Activated CD4-positive, alpha-beta T cell treated with anti-CD3 and anti-CD28 coated beads for 4 hours (primary cell): ENCODE measurements around the gene SH2D7.

Experiments used
- DNase-seq, 2 donors: peaks; one replicate each; pipeline ENCODE4 v3.0.0-alpha.2; 2020

The SH2D7 gene

GRCh38 chr15:78104566-78105475 lies 12.5 kb downstream of the SH2D7 start:
- DNase-seq: no peak

DNA sequence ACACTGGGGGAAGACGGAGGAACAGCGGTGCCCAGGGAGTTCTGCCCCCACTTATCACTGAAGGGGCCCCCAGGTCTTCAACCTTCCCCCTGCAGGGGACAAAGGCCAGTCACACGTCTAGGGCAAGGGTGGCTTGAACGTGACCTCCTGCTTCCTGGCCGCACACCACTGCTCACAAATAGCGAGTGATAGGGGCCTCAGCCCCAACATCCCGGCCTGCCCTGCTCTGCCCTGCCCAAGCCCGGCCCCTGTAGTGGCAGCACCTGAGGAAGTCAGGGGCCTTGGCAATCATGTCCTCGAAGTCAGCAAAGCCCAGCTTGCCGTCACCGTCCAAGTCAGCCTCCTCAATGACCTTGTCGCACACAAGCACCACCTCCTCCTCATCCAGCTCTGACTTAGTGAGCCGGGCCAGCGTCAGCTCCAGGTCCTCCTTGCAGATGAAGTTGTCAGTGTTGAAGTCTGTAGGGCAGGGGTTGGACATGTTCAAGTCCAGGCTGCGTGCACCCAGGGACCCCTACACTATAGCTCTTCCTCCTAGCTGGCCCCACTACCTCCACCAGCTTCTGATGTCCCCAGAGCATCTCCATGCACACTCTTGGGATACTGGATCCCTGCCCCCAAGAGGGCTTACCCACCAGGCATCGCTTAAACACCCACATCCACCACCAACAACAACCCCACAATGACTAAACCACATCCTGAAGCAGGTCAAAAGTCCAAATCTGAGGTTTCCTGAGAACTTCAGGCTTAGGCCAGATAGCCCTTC lies 13.3 kb downstream of the SH2D7 start:
- DNase-seq: no peak

DNA sequence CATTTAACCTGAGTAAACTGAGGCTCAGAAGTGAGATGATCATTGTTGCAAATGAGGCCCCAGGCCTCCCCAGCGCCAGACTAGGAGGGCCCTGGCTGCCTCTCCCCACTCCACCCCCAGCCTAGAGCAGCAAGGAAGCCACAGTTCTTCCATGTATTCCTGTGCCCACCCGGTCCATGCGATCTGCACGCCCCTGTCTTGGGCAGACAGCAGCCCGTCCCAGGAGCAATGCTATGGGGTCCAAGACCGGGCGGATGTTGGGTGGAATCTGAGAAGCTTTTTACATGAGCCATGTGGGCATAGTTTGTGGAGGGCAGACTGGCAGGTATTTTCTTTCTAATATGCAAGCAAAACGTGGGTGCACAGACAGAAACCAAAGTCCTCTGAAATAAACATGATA lies 15.1 kb downstream of the SH2D7 start:
- DNase-seq: no peak

GRCh38 chr15:78108300-78109084 lies 16.1 kb downstream of the SH2D7 start:
- DNase-seq: peak; percentile 86 to 89

- no peak for DNase-seq
These were observed 16.8 kb downstream of the SH2D7 start for GRCh38 chr15:78109156-78109555.

DNA sequence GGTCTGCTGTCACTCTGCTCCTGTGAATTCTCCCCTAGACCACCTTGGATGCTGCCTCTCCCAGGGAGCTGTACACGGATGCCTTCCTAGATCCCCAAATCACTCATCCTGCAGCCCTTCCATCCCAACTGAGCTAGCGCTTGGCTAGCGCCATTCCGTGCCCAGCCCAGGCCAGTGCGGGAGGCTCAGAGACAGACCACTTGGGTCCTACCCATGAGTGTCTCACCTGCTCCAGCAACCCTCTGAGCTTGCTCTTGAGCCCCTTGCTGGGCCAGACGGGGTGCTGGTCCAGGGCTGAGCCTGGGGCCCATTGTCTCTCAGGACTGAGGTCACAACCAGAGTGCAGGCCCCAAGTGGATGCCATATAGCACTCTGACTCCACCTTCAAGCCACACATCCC lies 17.7 kb downstream of the SH2D7 start:
- no peak for DNase-seq

GRCh38 chr15:78110916-78111475 lies 18.6 kb downstream of the SH2D7 start:
- DNase-seq: no peak

DNA sequence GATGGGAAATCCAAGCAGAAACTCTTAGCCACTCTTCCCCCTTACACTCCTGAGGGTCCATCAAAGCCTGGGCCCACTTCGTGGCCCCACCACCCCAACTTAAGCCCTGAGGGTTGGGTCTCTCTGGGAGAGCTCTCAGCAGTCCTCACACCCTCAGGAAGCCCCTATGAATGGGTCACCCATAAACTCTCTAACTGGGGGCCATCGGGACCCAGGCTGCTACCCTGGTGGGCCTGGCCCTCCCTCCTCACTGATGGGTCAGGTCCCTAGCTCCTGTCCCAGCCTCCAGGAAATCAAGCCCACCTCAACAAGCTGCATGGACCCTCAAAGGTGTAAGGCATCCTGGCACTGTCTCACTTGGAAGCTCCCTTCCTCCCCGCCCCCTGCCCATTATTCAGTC lies 19.4 kb downstream of the SH2D7 start:
- DNase-seq: no peak

- DNase-seq: no peak
These were observed 20.2 kb downstream of the SH2D7 start for GRCh38 chr15:78112551-78112950.

GRCh38 chr15:78120523-78120922 lies 28.2 kb downstream of the SH2D7 start:
- DNase-seq: no peak

GRCh38 chr15:78125267-78125666 lies 32.9 kb downstream of the SH2D7 start:
- DNase-seq: no peak

DNA sequence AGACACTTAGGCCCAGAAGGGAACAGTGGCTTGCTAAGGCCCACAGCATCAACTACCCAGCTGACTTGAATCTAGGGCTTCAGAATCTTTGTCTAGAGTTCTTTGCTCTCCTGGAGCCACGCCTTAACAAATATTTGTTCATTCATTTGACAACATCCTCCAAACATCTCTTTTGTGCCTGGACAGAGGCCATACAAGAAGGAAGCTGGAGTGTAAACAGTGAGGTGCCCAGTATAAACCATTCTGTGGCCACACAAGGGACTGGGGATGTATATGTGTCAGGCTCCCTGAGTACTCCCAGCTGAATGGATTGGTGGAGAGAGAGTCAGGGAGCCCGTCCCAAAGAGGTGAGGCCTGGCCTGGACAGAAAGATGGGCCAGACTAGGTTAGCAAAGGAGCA lies 35.5 kb downstream of the SH2D7 start:
- DNase-seq: no peak

GRCh38 chr15:78129077-78129750 lies 36.9 kb downstream of the SH2D7 start:
- DNase-seq: no peak

- no peak for DNase-seq
These were observed 37.5 kb downstream of the SH2D7 start for GRCh38 chr15:78129751-78130287.

DNA sequence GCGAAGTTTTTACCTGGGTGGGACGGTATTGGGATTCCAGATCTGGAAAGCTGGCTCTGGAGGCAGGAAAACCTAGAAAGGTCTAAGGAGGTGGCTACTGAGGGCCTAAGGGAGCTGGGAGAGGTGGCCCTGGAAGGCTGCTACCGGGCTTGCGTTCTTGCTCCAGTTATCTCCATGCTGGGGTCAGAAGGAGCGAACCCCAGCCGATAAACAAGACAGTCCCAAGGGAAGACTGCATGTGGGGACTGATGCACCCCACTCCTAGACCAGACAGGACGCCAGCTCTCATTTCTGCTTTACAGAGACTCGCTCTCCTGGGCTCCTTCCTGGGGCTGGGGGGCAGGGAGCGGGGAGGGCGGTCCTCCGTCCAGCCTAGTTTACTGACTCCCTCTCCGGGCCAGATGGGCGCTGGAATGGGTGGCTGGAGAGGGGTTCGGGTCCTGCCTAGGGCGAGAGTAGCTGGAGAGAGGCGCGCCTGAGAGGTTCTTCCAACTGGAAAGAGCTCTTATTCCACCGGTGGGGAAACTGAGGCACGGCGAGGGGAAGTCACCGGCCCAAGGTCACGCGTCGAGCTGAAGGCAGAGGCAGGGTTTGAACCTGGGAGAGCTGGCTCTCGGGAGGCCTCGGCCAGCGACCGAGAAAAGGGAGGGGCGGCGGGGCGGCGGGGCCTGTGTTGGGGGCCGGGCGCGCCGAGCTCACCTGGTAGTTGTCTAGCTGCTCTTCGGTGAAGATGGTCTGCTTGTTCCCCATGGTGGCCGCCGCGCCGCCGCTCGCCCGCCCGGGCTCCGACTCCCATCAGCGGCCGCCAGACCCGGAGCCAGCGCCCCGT lies 38.3 kb downstream of the SH2D7 start:
- no peak for DNase-seq

GRCh38 chr15:78131295-78132061 lies 39.1 kb downstream of the SH2D7 start, which contains the start of gene CIB2:
Gene CIB2 (minus strand): TSS chr15:78131445. CDS start chr15:78131215, 230 bp downstream.
- peak; percentile 64 to 73 for DNase-seq

GRCh38 chr15:78133801-78134200 lies 41.4 kb downstream of the SH2D7 start:
- no peak for DNase-seq

- DNase-seq: no peak
These were observed 47.2 kb downstream of the SH2D7 start for GRCh38 chr15:78139578-78139977.

- no peak for DNase-seq
These were observed 47.9 kb downstream of the SH2D7 start for GRCh38 chr15:78140292-78140691.

DNA sequence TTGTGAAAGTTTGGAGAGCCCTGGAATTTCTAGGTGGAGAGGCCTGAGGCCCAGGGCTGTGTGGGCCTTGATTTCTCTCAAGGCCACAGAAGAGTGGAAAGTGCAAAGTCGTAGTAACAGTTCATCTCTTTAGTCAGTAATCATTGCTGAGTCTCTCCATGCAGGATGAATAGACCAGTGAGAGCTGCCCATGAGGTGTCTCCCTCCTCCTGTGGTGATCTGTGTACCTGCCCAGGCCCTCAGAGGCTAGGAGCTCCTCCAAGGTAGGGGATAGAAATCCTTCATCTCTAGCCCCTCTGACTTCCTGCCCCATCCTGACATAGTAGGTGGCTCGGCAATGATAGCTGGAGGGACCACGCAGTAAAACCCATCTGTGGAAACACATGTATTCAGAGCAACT lies 50.0 kb downstream of the SH2D7 start:
- DNase-seq: no peak
